HG03439 (cell line): Measurements from ENCODE around the gene BPIFB3.

ENCODE experiments used
- ATAC-seq: cut with Tn5 transposase; IDR thresholded peaks from one replicate; pipeline ENCODE4 v1.9.1; 2021; ENCODE audit warnings: mild to moderate bottlenecking, moderate library complexity; ENCODE audit not compliant: unreplicated experiment

BPIFB3 gene

GRCh38 chr20:33015700-33016580 is 37.8 kb upstream of the BPIFB3 start:
- ATAC-seq, result no peak

GRCh38 chr20:33016581-33017109 is 37.1 kb upstream of the BPIFB3 start:
- no peak for ATAC-seq

GRCh38 chr20:33017542-33017941 is 36.2 kb upstream of the BPIFB3 start:
- ATAC-seq, result no peak

- no peak for ATAC-seq
Measured at GRCh38 chr20:33018169-33018931, 35.4 kb upstream of the BPIFB3 start.

GRCh38 chr20:33019465-33020277 is 34.0 kb upstream of the BPIFB3 start:
- ATAC-seq, result no peak

GRCh38 chr20:33020278-33021161 is 33.2 kb upstream of the BPIFB3 start:
- no peak for ATAC-seq

GRCh38 chr20:33021879-33022278 is 31.8 kb upstream of the BPIFB3 start:
- ATAC-seq, result no peak

GRCh38 chr20:33022289-33022688 is 31.4 kb upstream of the BPIFB3 start:
- no peak for ATAC-seq

- no peak for ATAC-seq
Measured at GRCh38 chr20:33022694-33023438, 30.8 kb upstream of the BPIFB3 start.

- no peak for ATAC-seq
Measured at GRCh38 chr20:33023439-33024242, 30.1 kb upstream of the BPIFB3 start.

GRCh38 chr20:33024243-33024560 is 29.5 kb upstream of the BPIFB3 start:
- no peak for ATAC-seq

GRCh38 chr20:33024609-33025317 is 28.9 kb upstream of the BPIFB3 start:
- no peak for ATAC-seq

GRCh38 chr20:33025318-33025876 is 28.3 kb upstream of the BPIFB3 start:
- ATAC-seq, result no peak

GRCh38 chr20:33026072-33026778 is 27.5 kb upstream of the BPIFB3 start:
- ATAC-seq, result no peak

GRCh38 chr20:33026779-33027759 is 26.6 kb upstream of the BPIFB3 start:
- no peak for ATAC-seq
